MCF 10A (cell line): Measurements from ENCODE around the gene GPAT2. TPM values are rescaled to one million over a fixed set of nuclear protein-coding genes. Genes with fewer than 3 reads are reported as not detected.
A peak's percentile ranks its signal among the peaks of the same experiment; 100 is the strongest.
"Not testable (repeated sequence)": the region's sequence is repeated elsewhere in the genome, so short reads cannot be mapped to it uniquely, and the experiment has no call there.

Experiments used
- BruUV-seq: library from RNA; stranded (reverse); fragments of 400-500 nt; replicated peaks from 2 replicates; lab custom pipeline; 2021; lab: Mats Ljungman, UMichigan
- CTCF ChIA-PET: fragments of 300-600 bp; sonication (Branson Sonifier 250); formaldehyde crosslinking; extraction: SDS; loops from one replicate; lab custom pipeline; 2021; ENCODE audit warnings: antibody characterized with exemption, inconsistent platforms; lab: Yijun Ruan, JAX
- POLR2A ChIA-PET: fragments of 300-600, 350-650 bp; sonication (Branson Sonifier 250); formaldehyde crosslinking; extraction: SDS; loops from one replicate; lab custom pipeline; 2020; ENCODE audit warnings: antibody characterized with exemption, inconsistent platforms; lab: Yijun Ruan, JAX
- DNase-seq: peaks from one replicate; pipeline ENCODE4 v3.0.0-alpha.2; 2018; ENCODE audit not compliant: unreplicated experiment
- H3K27ac Mint-ChIP-seq: one replicate; pipeline ENCODE4 v1.8.0; 2022; ENCODE audit warnings: mild to moderate bottlenecking, low read depth, mixed read lengths; ENCODE audit not compliant: unreplicated experiment
- H3K27me3 Mint-ChIP-seq: one replicate; pipeline ENCODE4 v1.8.0; 2022; ENCODE audit warnings: mixed read lengths; ENCODE audit not compliant: insufficient read depth, unreplicated experiment
- H3K36me3 Mint-ChIP-seq: one replicate; pipeline ENCODE4 v1.8.0; 2022; ENCODE audit warnings: mild to moderate bottlenecking, moderate library complexity, mixed read lengths; ENCODE audit not compliant: insufficient read depth, unreplicated experiment
- H3K4me1 Mint-ChIP-seq: one replicate; pipeline ENCODE4 v1.8.0; 2022; ENCODE audit warnings: mixed read lengths; ENCODE audit not compliant: insufficient read depth, unreplicated experiment
- H3K4me3 Mint-ChIP-seq: one replicate; pipeline ENCODE4 v1.8.0; 2022; ENCODE audit warnings: mild to moderate bottlenecking, moderate library complexity, mixed read lengths; ENCODE audit not compliant: unreplicated experiment
- H3K9me3 Mint-ChIP-seq: one replicate; pipeline ENCODE4 v1.8.0; 2022; ENCODE audit warnings: mixed read lengths; ENCODE audit not compliant: unreplicated experiment
- intact Hi-C: fragments of 100-400 bp; cut with micrococcal nuclease; formaldehyde crosslinking; loops from 2 replicates; pipeline ENCODE4 v1.14.1; 2022
- total RNA-seq: library from RNA; stranded (reverse); gene quantifications from 2 replicates; pipeline ENCODE4 v1.2.3, GENCODE V29; 2022

Gene GPAT2
- total RNA-seq, 1 experiment from 2014 or later, result not detected

GRCh38 chr2:96019909-96020590 lies 14.7 kb downstream of the GPAT2 start:
- CTCF ChIA-PET, POLR2A ChIA-PET: not testable (repeated sequence)

GRCh38 chr2:96016321-96016720 lies 18.4 kb downstream of the GPAT2 start:
- DNase-seq, H3K4me1 Mint-ChIP-seq, H3K4me3 Mint-ChIP-seq, H3K27ac Mint-ChIP-seq, POLR2A ChIA-PET, H3K9me3 Mint-ChIP-seq, BruUV-seq, CTCF ChIA-PET, intact Hi-C loops, H3K27me3 Mint-ChIP-seq, H3K36me3 Mint-ChIP-seq: not testable (repeated sequence)

More at GRCh38 chr2:96019909-96020590, 14.7 kb downstream of the GPAT2 start:
- not testable (repeated sequence) for H3K36me3 Mint-ChIP-seq, BruUV-seq, H3K27ac Mint-ChIP-seq, H3K27me3 Mint-ChIP-seq, H3K4me3 Mint-ChIP-seq, H3K4me1 Mint-ChIP-seq, H3K9me3 Mint-ChIP-seq, DNase-seq
- intact Hi-C loops, result loop anchor here (10.0 kb wide), 1 partner anchor 155 kb away; no protein-coding TSS in a partner anchor

GRCh38 chr2:96012792-96013264 lies 21.9 kb downstream of the GPAT2 start:
- H3K36me3 Mint-ChIP-seq, H3K27me3 Mint-ChIP-seq, H3K27ac Mint-ChIP-seq, DNase-seq, intact Hi-C loops, POLR2A ChIA-PET, BruUV-seq, H3K9me3 Mint-ChIP-seq, H3K4me1 Mint-ChIP-seq, H3K4me3 Mint-ChIP-seq: not testable (repeated sequence)
- CTCF ChIA-PET, result interaction anchor here (0.8 to 2.4 kb wide), 2 partner anchors 10 to 20 kb away, joined by 4 to 6 read pairs; no protein-coding TSS in a partner anchor

GRCh38 chr2:96012086-96012791 lies 22.5 kb downstream of the GPAT2 start:
- POLR2A ChIA-PET, H3K4me3 Mint-ChIP-seq, H3K27me3 Mint-ChIP-seq, intact Hi-C loops, DNase-seq, H3K4me1 Mint-ChIP-seq, H3K27ac Mint-ChIP-seq, H3K9me3 Mint-ChIP-seq, BruUV-seq, H3K36me3 Mint-ChIP-seq: not testable (repeated sequence)
- CTCF ChIA-PET, result interaction anchor here (0.8 to 2.4 kb wide), 3 partner anchors 10 to 162 kb away, joined by 3 to 6 read pairs (median 4); no protein-coding TSS in a partner anchor

- POLR2A ChIA-PET, H3K27ac Mint-ChIP-seq, H3K36me3 Mint-ChIP-seq, BruUV-seq, intact Hi-C loops, H3K4me1 Mint-ChIP-seq, H3K27me3 Mint-ChIP-seq, H3K4me3 Mint-ChIP-seq, H3K9me3 Mint-ChIP-seq: not testable (repeated sequence)
- CTCF ChIA-PET, result interaction anchor here (0.6 to 1.1 kb wide), 2 partner anchors 163 to 191 kb away, joined by 3 to 4 read pairs; no protein-coding TSS in a partner anchor
- peak; percentile 48 for DNase-seq
Measured at GRCh38 chr2:96011129-96011455, 23.6 kb downstream of the GPAT2 start.

- POLR2A ChIA-PET, intact Hi-C loops, H3K4me1 Mint-ChIP-seq, H3K27me3 Mint-ChIP-seq, BruUV-seq, H3K36me3 Mint-ChIP-seq, H3K9me3 Mint-ChIP-seq: not testable (repeated sequence)
- peak; percentile 85 for DNase-seq
- Mint-ChIP-seq H3K27ac (peak overlapping the region; percentile 85), H3K4me3 (peak overlapping the region; percentile 71)
- CTCF ChIA-PET, result interaction anchor here (0.7 to 1.1 kb wide), 2 partner anchors 18 to 163 kb away, joined by 3 read pairs; no protein-coding TSS in a partner anchor
Measured at GRCh38 chr2:96010320-96011128, 24.2 kb downstream of the GPAT2 start.

- TSS peak; percentile 51 for BruUV-seq
- H3K9me3 Mint-ChIP-seq, intact Hi-C loops, H3K36me3 Mint-ChIP-seq, POLR2A ChIA-PET, H3K27me3 Mint-ChIP-seq, DNase-seq, H3K4me1 Mint-ChIP-seq: not testable (repeated sequence)
- peak overlapping the region; percentile 85 for H3K27ac Mint-ChIP-seq
- H3K4me3 Mint-ChIP-seq, result peak overlapping the region; percentile 71
- CTCF ChIA-PET, result interaction anchor here (0.6 to 1.0 kb wide), 3 partner anchors 17 to 136 kb away, joined by 3 to 5 read pairs (median 3); partner anchors contain the start of gene ASTL
Measured at GRCh38 chr2:96009833-96010232, 24.9 kb downstream of the GPAT2 start.

- H3K4me1 Mint-ChIP-seq, POLR2A ChIA-PET, H3K27me3 Mint-ChIP-seq, H3K9me3 Mint-ChIP-seq, H3K36me3 Mint-ChIP-seq, DNase-seq, BruUV-seq, H3K27ac Mint-ChIP-seq, H3K4me3 Mint-ChIP-seq, intact Hi-C loops: not testable (repeated sequence)
- CTCF ChIA-PET, result interaction anchor here (1.4 kb wide), 1 partner anchor 15 kb away, joined by 5 read pairs; no protein-coding TSS in a partner anchor
Measured at GRCh38 chr2:96008051-96008450, 26.7 kb downstream of the GPAT2 start.
